ENCODE measurements around the gene PTGS1. TPM values are rescaled to one million over a fixed set of nuclear protein-coding genes. Genes with fewer than 3 reads are reported as not detected.

PTGS1 gene
- polyA plus RNA-seq, 2 of the 4 experiments (the other 2 are of a cell fraction), result 0.49 to 1.0 TPM

DNA sequence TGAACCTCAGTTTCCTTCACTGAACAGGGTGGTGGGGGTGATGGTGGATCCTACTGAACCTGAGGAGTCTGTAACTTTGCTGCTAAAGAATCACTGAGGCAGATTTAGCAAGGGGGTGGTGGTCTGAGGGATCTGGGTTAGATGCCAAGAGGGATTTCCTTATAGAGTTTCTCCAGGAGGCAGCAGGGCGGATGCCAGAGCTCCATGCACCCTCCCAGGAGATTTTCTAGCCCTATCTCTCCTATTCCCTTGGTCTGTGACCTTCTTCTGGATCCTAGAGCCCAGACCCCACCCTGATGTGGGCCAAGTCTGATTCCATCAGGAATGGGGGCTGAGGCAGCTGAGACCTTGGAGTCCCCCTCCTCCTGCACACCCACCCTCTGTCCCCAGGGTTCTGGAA is 6.0 kb downstream of the PTGS1 start (continued):
- TF ChIP-seq ESRRA (IDR thresholded peaks at IDR 0.05; ENCODE audit: borderline replicate concordance, low read length) (no peak), SREBF2 (IDR thresholded peaks at IDR 0.05) (no peak), NR3C1 (IDR thresholded peaks at IDR 0.05) (no peak)

DNA sequence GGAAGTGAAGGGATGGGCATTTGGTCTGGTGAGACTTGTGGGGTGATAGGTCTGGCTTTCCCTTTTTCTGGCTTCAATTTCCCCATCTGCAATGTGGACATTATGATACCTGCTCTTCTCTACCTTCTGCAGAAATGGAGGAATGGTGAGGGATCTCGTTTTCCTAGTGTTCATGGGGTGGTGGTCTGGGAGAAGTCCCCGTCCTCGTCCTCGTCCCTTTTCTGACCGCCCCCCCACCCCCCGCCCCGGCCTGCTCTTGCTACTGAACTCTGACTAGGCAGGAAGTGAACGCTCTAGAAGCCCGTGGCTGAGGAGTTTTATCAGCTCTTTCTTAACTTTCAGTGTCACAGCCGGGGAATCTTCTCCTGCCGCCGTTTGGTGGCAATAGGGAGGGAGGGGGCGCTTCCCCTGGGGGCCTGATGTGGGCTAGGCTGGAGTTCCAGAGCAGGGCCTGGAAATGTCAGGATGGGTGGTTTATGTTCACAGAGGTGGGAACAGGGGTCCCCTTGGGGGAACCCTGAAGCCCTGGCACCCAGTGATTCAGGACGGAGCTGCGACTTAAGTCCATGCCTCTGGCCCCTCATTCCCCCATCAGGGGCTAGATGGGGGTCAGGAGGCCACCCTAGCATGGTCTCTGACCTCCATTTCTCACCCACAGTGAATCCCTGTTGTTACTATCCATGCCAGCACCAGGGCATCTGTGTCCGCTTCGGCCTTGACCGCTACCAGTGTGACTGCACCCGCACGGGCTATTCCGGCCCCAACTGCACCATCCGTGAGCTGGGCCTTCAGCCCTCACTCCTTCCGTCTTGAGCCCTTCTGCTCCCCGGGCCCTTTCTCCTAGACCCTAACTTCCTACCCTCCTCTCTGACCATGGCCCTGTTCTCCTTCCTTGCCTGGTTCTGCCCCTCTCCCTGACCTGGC is 6.7 kb downstream of the PTGS1 start:
- WGBS (ENCODE audit: missing lambda C conversion rate), result 75% methylated on average over 21 of the region's 24 CpGs
- peak overlapping the region; percentile 4 to 74; a peak in 4 of 6 replicates for H3K27ac ChIP-seq
- ChIA-PET CTCF (interaction anchor here (0.6 to 1.8 kb wide), 3 partner anchors 27 to 255 kb away, joined by 3 to 6 read pairs (median 3); no protein-coding TSS in a partner anchor), POLR2A (no interaction called here)
- peaks cover 11% of the 10 kb centered on the region for H3K9me3 ChIP-seq
- FAIRE-seq, result no peak
- H3K4me2 ChIP-seq, result peak overlapping the region; percentile 41
- H3K4me1 ChIP-seq, result peaks cover 23% of the 10 kb centered on the region
- no peak for DNase-seq (ENCODE audit: low read depth in 1 of 2, low spot score in 1 of 2)
- peak in 1 of 2 experiments; percentile 14; a peak in 3 of 6 replicates for ATAC-seq
- H3K4me3 ChIP-seq, result no peak overlapping the region
- TF ChIP-seq MAZ (IDR thresholded peaks at IDR 0.05; ENCODE audit: borderline replicate concordance, low read depth, low read length), result no peak
- TF ChIP-seq HOXA7 (CRISPR knock-in tag; IDR thresholded peaks at IDR 0.05), result no peak
- no peak for TF ChIP-seq NFE2L2 (conservative IDR thresholded peaks at IDR 0.05; ENCODE audit: low read length)
- TF ChIP-seq HOXB5 (CRISPR knock-in tag; IDR thresholded peaks at IDR 0.05), result no peak
- TF ChIP-seq, protein P1, sequence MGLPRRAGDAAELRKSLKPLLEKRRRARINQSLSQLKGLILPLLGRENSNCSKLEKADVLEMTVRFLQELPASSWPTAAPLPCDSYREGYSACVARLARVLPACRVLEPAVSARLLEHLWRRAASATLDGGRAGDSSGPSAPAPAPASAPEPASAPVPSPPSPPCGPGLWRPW (IDR thresholded peaks at IDR 0.05), result no peak
- no peak for TF ChIP-seq E2F6 (IDR thresholded peaks at IDR 0.05; ENCODE audit: borderline replicate concordance, low read depth)
- no peak for TF ChIP-seq FOSL2 (IDR thresholded peaks at IDR 0.05)
- TF ChIP-seq FOSL2 (CRISPR knock-in tag; IDR thresholded peaks at IDR 0.05), result no peak
- TF ChIP-seq KDM1A (IDR thresholded peaks at IDR 0.05; ENCODE audit: low read depth), result no peak
- no peak for TF ChIP-seq ZNF302 (CRISPR knock-in tag; IDR thresholded peaks at IDR 0.05)
- no peak for TF ChIP-seq FOSB (CRISPR knock-in tag; IDR thresholded peaks at IDR 0.05)
- TF ChIP-seq, protein P2, sequence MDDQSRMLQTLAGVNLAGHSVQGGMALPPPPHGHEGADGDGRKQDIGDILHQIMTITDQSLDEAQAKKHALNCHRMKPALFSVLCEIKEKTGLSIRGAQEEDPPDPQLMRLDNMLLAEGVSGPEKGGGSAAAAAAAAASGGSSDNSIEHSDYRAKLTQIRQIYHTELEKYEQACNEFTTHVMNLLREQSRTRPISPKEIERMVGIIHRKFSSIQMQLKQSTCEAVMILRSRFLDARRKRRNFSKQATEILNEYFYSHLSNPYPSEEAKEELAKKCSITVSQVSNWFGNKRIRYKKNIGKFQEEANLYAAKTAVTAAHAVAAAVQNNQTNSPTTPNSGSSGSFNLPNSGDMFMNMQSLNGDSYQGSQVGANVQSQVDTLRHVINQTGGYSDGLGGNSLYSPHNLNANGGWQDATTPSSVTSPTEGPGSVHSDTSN (IDR thresholded peaks at IDR 0.05), result no peak
- no peak for TF ChIP-seq EHF (CRISPR knock-in tag; IDR thresholded peaks at IDR 0.05)
- TF ChIP-seq, protein P3, sequence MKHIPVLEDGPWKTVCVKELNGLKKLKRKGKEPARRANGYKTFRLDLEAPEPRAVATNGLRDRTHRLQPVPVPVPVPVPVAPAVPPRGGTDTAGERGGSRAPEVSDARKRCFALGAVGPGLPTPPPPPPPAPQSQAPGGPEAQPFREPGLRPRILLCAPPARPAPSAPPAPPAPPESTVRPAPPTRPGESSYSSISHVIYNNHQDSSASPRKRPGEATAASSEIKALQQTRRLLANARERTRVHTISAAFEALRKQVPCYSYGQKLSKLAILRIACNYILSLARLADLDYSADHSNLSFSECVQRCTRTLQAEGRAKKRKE (CRISPR knock-in tag; IDR thresholded peaks at IDR 0.05; ENCODE audit: low read depth), result no peak
- TF ChIP-seq CEBPB (IDR thresholded peaks at IDR 0.05), result no peak
- TF ChIP-seq EP300 (IDR thresholded peaks at IDR 0.05), result no peak
- TF ChIP-seq, protein P4, sequence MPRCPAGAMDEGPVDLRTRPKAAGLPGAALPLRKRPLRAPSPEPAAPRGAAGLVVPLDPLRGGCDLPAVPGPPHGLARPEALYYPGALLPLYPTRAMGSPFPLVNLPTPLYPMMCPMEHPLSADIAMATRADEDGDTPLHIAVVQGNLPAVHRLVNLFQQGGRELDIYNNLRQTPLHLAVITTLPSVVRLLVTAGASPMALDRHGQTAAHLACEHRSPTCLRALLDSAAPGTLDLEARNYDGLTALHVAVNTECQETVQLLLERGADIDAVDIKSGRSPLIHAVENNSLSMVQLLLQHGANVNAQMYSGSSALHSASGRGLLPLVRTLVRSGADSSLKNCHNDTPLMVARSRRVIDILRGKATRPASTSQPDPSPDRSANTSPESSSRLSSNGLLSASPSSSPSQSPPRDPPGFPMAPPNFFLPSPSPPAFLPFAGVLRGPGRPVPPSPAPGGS (IDR thresholded peaks at IDR 0.05), result no peak
- TF ChIP-seq NPAS2 (CRISPR knock-in tag; IDR thresholded peaks at IDR 0.05; ENCODE audit: borderline replicate concordance), result no peak
- TF ChIP-seq, protein P5, sequence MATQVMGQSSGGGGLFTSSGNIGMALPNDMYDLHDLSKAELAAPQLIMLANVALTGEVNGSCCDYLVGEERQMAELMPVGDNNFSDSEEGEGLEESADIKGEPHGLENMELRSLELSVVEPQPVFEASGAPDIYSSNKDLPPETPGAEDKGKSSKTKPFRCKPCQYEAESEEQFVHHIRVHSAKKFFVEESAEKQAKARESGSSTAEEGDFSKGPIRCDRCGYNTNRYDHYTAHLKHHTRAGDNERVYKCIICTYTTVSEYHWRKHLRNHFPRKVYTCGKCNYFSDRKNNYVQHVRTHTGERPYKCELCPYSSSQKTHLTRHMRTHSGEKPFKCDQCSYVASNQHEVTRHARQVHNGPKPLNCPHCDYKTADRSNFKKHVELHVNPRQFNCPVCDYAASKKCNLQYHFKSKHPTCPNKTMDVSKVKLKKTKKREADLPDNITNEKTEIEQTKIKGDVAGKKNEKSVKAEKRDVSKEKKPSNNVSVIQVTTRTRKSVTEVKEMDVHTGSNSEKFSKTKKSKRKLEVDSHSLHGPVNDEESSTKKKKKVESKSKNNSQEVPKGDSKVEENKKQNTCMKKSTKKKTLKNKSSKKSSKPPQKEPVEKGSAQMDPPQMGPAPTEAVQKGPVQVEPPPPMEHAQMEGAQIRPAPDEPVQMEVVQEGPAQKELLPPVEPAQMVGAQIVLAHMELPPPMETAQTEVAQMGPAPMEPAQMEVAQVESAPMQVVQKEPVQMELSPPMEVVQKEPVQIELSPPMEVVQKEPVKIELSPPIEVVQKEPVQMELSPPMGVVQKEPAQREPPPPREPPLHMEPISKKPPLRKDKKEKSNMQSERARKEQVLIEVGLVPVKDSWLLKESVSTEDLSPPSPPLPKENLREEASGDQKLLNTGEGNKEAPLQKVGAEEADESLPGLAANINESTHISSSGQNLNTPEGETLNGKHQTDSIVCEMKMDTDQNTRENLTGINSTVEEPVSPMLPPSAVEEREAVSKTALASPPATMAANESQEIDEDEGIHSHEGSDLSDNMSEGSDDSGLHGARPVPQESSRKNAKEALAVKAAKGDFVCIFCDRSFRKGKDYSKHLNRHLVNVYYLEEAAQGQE (IDR thresholded peaks at IDR 0.05), result no peak
